Stromal cell of bone marrow (primary cell): Measurements from ENCODE around the gene NSF.
"Not testable (repeated sequence)": the region's sequence is repeated elsewhere in the genome, so short reads cannot be mapped to it uniquely, and the experiment has no call there.

ENCODE experiments used
- DNase-seq: peaks from one replicate; pipeline ENCODE4 v3.0.0-alpha.2; 2012; ENCODE audit warnings: low read depth

The NSF gene

GRCh38 chr17:46628753-46629436, 38.4 kb downstream of the NSF start:
- not testable (repeated sequence) for DNase-seq

- not testable (repeated sequence) for DNase-seq
Observed at GRCh38 chr17:46632146-46632545, 41.7 kb downstream of the NSF start.

- not testable (repeated sequence) for DNase-seq
Observed at GRCh38 chr17:46634844-46635243, 44.4 kb downstream of the NSF start.

GRCh38 chr17:46641861-46642656, 51.6 kb downstream of the NSF start:
- DNase-seq: not testable (repeated sequence)

GRCh38 chr17:46647251-46647650, 56.8 kb downstream of the NSF start:
- not testable (repeated sequence) for DNase-seq

GRCh38 chr17:46647688-46648278, 57.3 kb downstream of the NSF start:
- DNase-seq: not testable (repeated sequence)

GRCh38 chr17:46649246-46649645, 58.8 kb downstream of the NSF start:
- DNase-seq: not testable (repeated sequence)

- DNase-seq: not testable (repeated sequence)
Observed at GRCh38 chr17:46652024-46652643, 61.7 kb downstream of the NSF start.

- not testable (repeated sequence) for DNase-seq
Observed at GRCh38 chr17:46658235-46658634, 67.8 kb downstream of the NSF start.

GRCh38 chr17:46659702-46660101, 69.2 kb downstream of the NSF start:
- DNase-seq: not testable (repeated sequence)

- not testable (repeated sequence) for DNase-seq
Observed at GRCh38 chr17:46663123-46663522, 72.7 kb downstream of the NSF start.

GRCh38 chr17:46663552-46663951, 73.1 kb downstream of the NSF start:
- not testable (repeated sequence) for DNase-seq

GRCh38 chr17:46665969-46666368, 75.5 kb downstream of the NSF start:
- DNase-seq: not testable (repeated sequence)

GRCh38 chr17:46670789-46671188, 80.3 kb downstream of the NSF start:
- DNase-seq: not testable (repeated sequence)

GRCh38 chr17:46672777-46673176, 82.3 kb downstream of the NSF start:
- not testable (repeated sequence) for DNase-seq

- not testable (repeated sequence) for DNase-seq
Observed at GRCh38 chr17:46677819-46678218, 87.3 kb downstream of the NSF start.

- DNase-seq: not testable (repeated sequence)
Observed at GRCh38 chr17:46683653-46684052, 93.2 kb downstream of the NSF start.

GRCh38 chr17:46685284-46685683, 94.8 kb downstream of the NSF start:
- DNase-seq: not testable (repeated sequence)

- not testable (repeated sequence) for DNase-seq
Observed at GRCh38 chr17:46692196-46692595, 101.7 kb downstream of the NSF start.

GRCh38 chr17:46693283-46693682, 102.8 kb downstream of the NSF start:
- not testable (repeated sequence) for DNase-seq

- not testable (repeated sequence) for DNase-seq
Observed at GRCh38 chr17:46696522-46696921, 106.1 kb downstream of the NSF start.

GRCh38 chr17:46699014-46699413, 108.5 kb downstream of the NSF start:
- DNase-seq: not testable (repeated sequence)
